ENCODE measurements around the gene MGAT1. TPM values are rescaled to one million over a fixed set of nuclear protein-coding genes. Genes with fewer than 3 reads are reported as not detected.

MGAT1 gene
- total and polyA plus RNA-seq, 10 donors: 61.2 to 270 (median 224) TPM

DNA sequence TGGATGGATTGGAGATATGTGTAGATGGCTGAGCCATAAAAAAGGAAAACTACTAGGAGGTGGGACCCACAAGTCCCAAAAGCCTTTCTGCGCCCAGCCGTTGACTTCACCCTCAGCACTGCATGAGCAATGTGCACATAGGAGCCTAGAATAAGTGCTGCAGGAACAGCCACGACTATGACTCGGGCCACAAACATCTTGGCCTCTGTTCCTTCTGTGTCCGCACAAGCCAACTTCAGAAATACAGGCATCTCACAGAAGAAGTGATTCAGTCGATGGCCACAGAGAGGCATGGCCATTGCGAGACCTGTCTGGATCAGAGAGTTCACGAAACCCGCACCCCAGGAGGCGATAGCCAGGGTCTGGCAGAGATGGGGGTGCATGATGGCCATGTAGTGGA lies 63.3 kb downstream of the MGAT1 start:
- TF ChIP-seq POLR2AphosphoS5 (IDR thresholded peaks at IDR 0.05) (no peak), POLR2A (IDR thresholded peaks at IDR 0.05) (no peak)
- TF ChIP-seq, protein P1, sequence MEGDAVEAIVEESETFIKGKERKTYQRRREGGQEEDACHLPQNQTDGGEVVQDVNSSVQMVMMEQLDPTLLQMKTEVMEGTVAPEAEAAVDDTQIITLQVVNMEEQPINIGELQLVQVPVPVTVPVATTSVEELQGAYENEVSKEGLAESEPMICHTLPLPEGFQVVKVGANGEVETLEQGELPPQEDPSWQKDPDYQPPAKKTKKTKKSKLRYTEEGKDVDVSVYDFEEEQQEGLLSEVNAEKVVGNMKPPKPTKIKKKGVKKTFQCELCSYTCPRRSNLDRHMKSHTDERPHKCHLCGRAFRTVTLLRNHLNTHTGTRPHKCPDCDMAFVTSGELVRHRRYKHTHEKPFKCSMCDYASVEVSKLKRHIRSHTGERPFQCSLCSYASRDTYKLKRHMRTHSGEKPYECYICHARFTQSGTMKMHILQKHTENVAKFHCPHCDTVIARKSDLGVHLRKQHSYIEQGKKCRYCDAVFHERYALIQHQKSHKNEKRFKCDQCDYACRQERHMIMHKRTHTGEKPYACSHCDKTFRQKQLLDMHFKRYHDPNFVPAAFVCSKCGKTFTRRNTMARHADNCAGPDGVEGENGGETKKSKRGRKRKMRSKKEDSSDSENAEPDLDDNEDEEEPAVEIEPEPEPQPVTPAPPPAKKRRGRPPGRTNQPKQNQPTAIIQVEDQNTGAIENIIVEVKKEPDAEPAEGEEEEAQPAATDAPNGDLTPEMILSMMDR (IDR thresholded peaks at IDR 0.05 in 8 of 11, conservative IDR thresholded peaks at IDR 0.05 in 3 of 11): no peak
- Histone ChIP-seq H3K4me3 (no peak overlapping the region), H3K4me1 (no peaks in the 10 kb centered on the region), H3K27me3 (replicated peaks in 1 of 7) (peaks cover 0 to 57% (median 0%) of the 10 kb centered on the region in 7 donors), H3K36me3 (no peaks in the 10 kb centered on the region), H3K27ac (no peak overlapping the region), H3K9me3 (no peaks in the 10 kb centered on the region)
- DNase-seq: no peak
- 89 to 95% (median 93%) methylated on average over 10 of the region's 10 CpGs for WGBS, 5 donors
- intact Hi-C loops (cut with DNase I; ENCODE audit: low total_unique reads): no loop called here

GRCh38 chr5:180736536-180736935 lies 66.1 kb downstream of the MGAT1 start:
- H3K27me3 ChIP-seq (replicated peaks in 1 of 7): peaks cover 0 to 35% (median 0%) of the 10 kb centered on the region in 7 donors
- no peaks in the 10 kb centered on the region for H3K4me1 ChIP-seq
- no peaks in the 10 kb centered on the region for H3K36me3 ChIP-seq
- DNase-seq: no peak
- TF ChIP-seq, protein P1 (IDR thresholded peaks at IDR 0.05 in 8 of 11, conservative IDR thresholded peaks at IDR 0.05 in 3 of 11): no peak
- no peak for TF ChIP-seq POLR2AphosphoS5 (IDR thresholded peaks at IDR 0.05)
- TF ChIP-seq POLR2A (IDR thresholded peaks at IDR 0.05): no peak
- no peak overlapping the region for H3K27ac ChIP-seq
- H3K9me3 ChIP-seq: no peaks in the 10 kb centered on the region
- WGBS, 5 donors: 78 to 92% (median 84%) methylated on average over 2 of the region's 2 CpGs
- intact Hi-C loops (cut with DNase I; ENCODE audit: low total_unique reads): no loop called here
- H3K4me3 ChIP-seq: no peak overlapping the region

Other genes with a start within 250 kb of the MGAT1 start
- 10 to 100 TPM in 1 of 7 donors, 1 to 10 TPM in 5, not detected in 1; 2.1 to 12.1 (median 6.5) TPM for gene SCGB3A1, start 211.3 kb downstream of the MGAT1 start, total RNA-seq
- 1 to 10 TPM; 1.7 to 9.5 (median 9.3) TPM for gene SCGB3A1, start 211.3 kb downstream of the MGAT1 start, polyA plus RNA-seq
- gene FLT4, start 153.2 kb downstream of the MGAT1 start, total RNA-seq: 10 to 100 TPM; 20.7 to 61.4 (median 39.9) TPM
- 10 to 100 TPM in 1 of 3 donors, 1 to 10 TPM in 2; 3.5 to 19.4 (median 4.6) TPM for gene FLT4, start 153.2 kb downstream of the MGAT1 start, polyA plus RNA-seq
- not detected for gene OR2Y1, start 62.7 kb downstream of the MGAT1 start, total RNA-seq
- not detected for gene OR2Y1, start 62.7 kb downstream of the MGAT1 start, polyA plus RNA-seq
- 10 to 100 TPM; 26.0 to 31.5 (median 28.5) TPM for gene ZFP62, start 58.5 kb upstream of the MGAT1 start, total RNA-seq
- 10 to 100 TPM; 20.2 to 27.2 (median 22.0) TPM for gene ZFP62, start 58.5 kb upstream of the MGAT1 start, polyA plus RNA-seq
- gene BTNL8, start 96.4 kb upstream of the MGAT1 start, total RNA-seq: 1 to 10 TPM; 1.8 to 7.9 (median 5.2) TPM
- under 1 TPM; 0.42 to 0.67 (median 0.58) TPM for gene BTNL8, start 96.4 kb upstream of the MGAT1 start, polyA plus RNA-seq
- 1 to 10 TPM in 3 of 7 donors, under 1 TPM in 2, not detected in 2; 0.37 to 2.4 (median 1.0) TPM for gene BTNL3, start 186.0 kb upstream of the MGAT1 start, total RNA-seq
- under 1 TPM; 0.09 to 0.13 (median 0.13) TPM for gene BTNL3, start 186.0 kb upstream of the MGAT1 start, polyA plus RNA-seq
- 100 to 1,000 TPM in 1 of 7 donors, 10 to 100 TPM in 6; 41.6 to 123 (median 86.3) TPM for gene BTNL9, start 237.5 kb upstream of the MGAT1 start, total RNA-seq
- 10 to 100 TPM; 17.2 to 91.1 (median 32.6) TPM for gene BTNL9, start 237.5 kb upstream of the MGAT1 start, polyA plus RNA-seq

Measured in spleen (tissue), 11 donors.